SKM-1 (cell line): ENCODE measurements around the gene PRMT1.
"Not testable (repeated sequence)": the region's sequence is repeated elsewhere in the genome, so short reads cannot be mapped to it uniquely, and the experiment has no call there.

Experiments
- DNase-seq: peaks from one replicate; lab custom pipeline; 2025; ENCODE audit not compliant: unreplicated experiment; lab: John Stamatoyannopoulos, UW

Gene PRMT1

DNA sequence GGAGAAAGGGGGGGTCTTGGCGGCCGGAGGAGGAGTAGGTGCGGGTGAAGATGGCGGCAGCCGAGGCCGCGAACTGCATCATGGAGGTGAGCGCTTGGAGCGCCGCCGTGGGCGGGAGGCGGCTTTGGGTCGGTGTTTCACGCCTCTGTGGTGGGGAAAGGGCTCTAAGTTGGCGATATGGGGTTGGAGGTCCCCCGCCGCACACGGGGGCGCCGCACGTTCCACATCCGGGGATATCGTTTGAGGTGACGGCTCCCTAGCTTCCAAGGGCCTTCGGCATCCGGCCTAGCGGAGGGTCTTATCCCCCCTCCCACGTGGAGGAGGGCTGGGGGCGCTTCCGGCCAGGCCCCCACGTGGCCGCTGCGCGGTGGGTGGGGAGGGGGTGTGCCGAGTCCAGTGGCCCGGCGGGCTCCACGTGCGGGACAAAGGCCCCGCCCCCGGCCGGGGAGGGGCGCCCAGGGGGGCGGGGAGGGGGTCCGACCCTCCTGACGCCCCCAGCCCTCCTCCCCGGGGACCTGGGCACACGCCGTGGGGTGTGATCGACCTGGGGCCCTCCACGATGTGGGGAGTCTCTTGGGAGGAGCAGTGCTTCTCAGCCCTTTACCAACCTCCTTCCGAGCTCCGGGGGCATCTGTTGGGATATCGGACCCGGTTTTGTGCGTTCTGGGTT, at the start of gene PRMT1:
TSS of gene PRMT1 (plus strand) at position 41 of the 670 bp plus-strand sequence. CDS start at position 51, 10 bp downstream.
- no peak for DNase-seq

- DNase-seq = no peak
These were observed 47.4 kb upstream of the PRMT1 start for GRCh38 chr19:49629659-49630058.

- DNase-seq = no peak
These were observed 46.0 kb upstream of the PRMT1 start for GRCh38 chr19:49631014-49631588.

- no peak for DNase-seq
These were observed 45.4 kb upstream of the PRMT1 start for GRCh38 chr19:49631610-49632192.

DNA sequence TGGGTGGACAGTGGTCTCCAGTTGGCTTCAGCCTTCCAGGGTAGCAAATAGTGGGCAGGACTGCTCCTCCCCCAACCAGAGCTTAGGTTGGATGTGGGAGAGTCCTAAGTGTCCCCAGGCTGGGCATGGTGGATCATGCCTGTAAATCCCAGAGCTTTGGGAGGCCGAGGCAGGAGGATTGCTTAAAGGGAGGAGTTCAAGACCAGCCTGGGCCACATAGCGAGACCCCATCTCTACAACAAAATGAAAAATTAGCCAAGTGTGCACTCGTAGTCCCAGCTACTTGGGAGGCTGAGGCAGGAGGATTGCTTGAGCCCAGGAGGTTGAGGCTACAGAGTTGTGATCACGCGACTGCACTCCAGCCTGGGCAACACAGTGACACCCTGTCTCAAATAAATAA, 44.5 kb upstream of the PRMT1 start:
- DNase-seq = no peak

DNA sequence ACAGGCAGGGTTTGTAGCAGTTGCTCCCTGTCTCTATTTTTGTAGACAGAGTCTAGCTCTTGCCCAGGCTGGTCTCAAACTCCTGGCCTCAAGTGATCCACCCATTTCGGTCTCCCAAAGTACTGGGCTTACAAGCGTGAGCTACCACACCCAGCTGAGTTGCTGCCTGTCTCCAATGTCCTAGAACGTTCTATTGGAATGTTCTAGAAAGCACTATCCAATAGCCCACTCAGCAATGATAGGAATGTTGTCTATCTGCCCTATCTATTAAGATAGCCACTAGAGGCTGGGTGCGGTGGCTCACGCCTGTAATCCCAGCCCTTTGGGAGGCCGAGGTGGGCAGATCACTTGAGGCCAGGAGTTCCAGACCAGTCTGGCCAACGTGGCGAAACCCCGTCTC, 43.8 kb upstream of the PRMT1 start:
- DNase-seq = not testable (repeated sequence)

DNA sequence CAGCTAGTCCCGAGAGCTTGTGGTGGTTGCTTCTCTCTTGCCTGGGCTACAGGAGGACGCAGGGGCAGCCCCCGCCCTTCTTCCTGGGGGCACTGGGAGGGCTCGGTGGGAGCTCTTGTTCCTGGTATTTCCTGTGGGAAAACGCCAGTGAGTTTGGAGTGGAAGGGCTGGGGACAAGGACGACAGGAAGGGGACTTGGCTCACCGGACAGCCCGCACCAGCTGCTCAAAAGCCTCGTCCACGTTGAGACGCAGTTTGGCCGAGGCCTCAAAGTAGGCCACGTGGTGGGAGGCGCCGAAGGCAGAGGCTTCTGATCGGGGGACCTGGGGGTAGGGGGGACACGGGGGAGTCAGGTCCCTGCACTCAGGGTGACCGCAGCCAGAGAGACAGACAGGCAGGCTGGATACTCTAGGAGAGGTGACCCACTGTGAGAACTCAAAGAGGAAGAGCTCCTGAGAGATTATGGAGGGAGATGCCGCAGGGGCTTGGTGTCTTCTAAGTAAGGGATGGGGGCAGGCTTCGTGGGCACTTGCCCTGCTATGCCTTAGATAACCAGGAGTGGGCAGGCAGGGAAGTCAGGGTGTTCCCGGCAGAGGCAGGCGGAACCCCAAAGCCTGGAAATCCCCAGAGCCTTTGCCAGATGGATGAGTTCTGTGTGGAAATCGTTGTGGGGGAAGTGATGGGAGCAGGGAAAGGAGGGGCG, 41.4 kb upstream of the PRMT1 start:
- no peak for DNase-seq

- DNase-seq = no peak
These were observed 40.7 kb upstream of the PRMT1 start for GRCh38 chr19:49636233-49636932.

- peak; percentile 3 for DNase-seq
These were observed 39.0 kb upstream of the PRMT1 start for GRCh38 chr19:49637821-49638738.

DNA sequence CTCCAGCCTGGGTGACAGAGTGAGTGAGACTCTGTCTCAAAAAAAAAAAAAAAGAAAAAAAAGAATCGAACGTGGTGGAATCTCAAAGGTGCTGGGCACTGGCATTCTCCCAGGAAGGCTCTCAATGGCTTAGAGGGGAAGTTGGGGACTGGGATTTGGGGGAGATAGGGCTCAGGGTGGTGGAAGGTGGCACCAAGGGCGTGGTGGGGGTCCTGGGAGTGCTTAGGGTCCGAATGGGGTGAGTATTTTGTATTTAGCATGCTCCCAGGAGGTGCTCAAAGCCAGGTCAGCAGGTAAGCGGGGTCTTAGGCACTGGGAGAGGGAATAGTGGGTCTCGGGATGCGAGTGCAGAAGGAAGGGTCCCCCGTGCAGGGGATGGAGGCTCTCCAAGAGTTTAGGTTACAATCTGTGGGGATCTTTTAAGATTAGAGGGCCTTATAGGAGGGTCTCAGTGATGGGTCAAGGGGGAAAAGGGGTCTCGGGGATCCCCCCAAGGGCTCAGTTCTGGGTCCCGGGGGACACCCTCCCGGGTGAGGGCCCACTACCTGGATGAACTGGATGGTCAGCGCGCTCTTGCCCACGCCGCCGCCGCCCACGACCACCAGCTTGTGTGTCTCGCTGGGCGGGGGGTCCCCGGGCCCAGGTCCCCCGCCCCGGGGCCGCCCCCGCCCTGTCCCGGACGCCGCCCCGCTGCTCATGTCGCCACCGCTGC, 37.5 kb upstream of the PRMT1 start:
- DNase-seq = no peak

DNA sequence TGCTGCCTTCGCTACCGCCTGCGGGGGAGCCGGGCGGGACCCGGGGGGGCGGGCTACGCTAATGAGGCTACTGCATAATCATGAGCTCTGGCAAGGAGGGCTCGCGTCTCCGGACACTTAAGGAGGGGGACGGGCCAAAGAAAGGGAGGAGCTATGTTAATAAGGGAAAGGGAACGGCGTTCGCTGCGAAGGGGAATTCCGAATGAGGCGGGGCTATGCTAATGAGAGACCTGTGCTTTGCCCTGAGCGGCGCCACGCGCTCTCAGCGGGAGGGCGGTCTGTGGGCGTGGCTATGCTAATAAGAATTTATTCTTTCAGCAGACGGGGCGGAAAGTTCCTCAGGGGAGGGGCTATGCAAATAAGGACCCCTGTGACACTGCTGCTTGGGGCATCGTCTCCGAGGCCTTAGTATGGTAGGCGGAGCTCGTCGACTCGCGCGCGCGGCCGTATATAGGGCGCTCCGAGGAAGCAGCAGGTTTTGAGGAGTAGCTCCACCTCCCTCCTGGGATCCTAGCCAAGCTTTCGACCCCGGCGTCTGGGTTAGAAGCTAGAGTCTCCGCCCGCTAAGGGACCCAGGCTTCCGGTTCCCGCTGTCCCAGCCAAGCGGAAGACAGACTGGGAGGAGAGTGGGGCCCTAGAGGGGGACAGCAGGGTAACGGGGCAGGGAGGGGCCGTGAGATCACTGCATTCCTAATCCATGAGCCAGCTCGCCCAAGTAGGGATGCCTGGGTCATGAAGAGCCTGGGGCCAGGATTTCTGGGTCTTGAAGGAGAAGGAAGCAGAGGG, 36.8 kb upstream of the PRMT1 start, which contains the start of gene RRAS:
TSS of gene RRAS (minus strand) at position 31 of the 786 bp plus-strand sequence. CDS start 45 bp downstream, outside the sequence.
- peak; percentile 66 for DNase-seq

DNA sequence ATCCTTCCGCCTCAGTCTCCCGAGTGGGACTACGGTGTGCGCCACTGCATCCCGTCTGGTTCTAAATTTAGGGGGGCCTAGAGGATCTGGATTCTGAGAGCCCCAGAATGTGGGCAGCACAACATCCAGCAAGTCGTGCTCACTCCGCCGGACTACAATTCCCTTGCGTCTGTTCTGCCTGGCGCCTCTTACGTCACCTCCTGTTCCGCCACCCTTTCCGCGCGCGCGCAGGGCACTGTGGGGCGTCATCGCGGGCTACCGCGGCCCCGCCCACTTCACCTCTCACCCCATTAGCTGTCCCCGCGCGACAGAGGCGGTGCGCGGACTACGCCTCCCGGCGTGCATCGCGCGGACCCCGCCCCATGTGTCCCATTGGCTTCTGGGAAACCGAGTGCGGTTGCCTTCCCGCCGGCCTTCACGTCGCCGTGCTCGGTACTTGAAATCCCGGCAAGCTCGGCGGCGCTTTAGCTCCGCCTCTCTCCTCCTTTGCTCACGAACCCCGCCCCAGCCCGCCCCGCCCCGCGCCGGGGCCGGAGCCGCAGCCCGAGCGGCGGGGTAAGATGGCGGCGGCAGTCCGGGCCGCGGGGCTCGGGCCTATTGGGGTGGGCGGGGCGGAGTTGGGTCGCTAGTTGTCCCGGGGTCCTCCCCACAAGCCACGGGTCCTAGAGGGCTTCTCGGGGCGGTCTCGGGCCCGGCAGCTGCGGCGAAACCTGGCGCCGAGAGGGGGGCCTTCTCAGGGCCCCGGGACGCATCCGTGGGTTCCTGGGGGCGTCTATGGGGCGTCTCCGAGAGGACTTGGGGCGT, 35.2 kb upstream of the PRMT1 start, which contains the start of gene SCAF1:
TSS of gene SCAF1 (plus strand) at position 522 of the 804 bp plus-strand sequence. CDS start 2,818 bp downstream, outside the sequence.
- DNase-seq = peak; percentile 86

DNA sequence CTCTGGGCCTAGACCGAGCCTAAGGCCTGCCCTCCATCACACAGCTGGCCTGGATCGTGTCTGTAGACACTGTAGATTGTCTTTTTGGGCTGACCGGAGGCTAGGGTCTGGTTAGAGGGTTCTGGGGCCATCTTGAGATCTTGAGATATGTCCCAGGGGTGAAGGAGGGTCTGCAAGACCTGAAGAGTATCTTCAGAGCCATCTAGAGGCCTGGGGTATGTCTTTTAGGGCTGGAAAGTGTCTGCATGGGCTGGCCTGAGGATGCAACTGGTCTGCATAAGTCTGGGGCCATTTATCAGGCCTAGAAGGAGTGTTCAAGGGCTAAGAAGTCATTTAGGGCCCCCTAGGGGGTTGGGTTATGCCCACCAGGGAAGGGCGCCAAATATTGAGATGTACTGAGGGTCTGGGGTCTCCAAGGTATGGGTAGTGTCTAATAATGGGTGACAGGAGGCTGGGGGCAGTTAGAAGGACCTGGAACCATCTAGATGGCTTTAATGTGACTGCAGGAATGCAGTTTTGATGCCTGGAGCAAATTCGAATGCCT, 34.5 kb upstream of the PRMT1 start:
- no peak for DNase-seq

DNA sequence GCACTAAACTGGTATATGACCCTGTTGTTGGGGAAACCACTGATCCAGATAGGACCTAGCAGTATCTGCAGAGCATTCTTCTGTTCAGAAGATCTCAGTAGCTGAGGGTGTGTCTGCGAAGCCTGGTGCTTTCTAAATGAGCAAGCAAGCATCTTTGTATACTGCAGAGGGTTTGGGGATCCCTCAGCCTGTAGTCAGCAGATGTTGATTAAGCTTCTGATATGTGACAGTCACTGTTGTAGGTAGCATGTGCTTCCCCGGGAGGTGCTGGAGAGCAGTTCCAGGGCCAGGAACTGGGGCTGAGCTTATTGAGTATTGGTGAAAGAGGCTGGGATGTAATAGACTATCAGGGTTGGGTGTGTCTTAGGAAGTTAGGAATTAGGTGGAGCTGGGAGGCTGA, 33.6 kb upstream of the PRMT1 start:
- no peak for DNase-seq

DNA sequence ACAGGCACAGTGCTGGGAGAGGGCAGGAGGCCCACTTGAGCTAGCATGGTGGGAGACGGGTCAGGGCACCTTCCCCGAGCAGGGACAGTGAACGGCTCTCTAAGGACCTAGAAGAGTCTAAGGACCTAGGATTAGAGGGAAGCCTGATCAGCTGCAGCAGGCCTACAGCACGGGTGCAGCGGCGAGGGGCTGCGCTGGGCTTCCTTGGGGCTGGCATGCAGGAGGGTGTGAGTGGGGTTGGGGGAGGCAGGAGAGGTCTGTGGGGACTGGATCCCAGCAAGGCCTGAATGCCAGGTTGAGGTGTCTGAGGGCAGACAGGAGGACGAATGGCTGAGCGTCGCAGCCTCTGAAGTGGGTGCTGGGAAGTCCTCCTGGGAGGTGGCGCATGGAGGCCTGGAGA, 31.5 kb upstream of the PRMT1 start:
- no peak for DNase-seq

GRCh38 chr19:49645995-49646394, 31.1 kb upstream of the PRMT1 start:
- DNase-seq = no peak

- no peak for DNase-seq
These were observed 30.5 kb upstream of the PRMT1 start for GRCh38 chr19:49646586-49646985.
